HG03135 (cell line): Measurements from ENCODE around the gene SATB2.

Source experiments
- ATAC-seq: cut with Tn5 transposase; IDR thresholded peaks from one replicate; pipeline ENCODE4 v1.9.1; 2021; ENCODE audit warnings: mild to moderate bottlenecking, moderate library complexity; ENCODE audit not compliant: unreplicated experiment

SATB2 gene

DNA sequence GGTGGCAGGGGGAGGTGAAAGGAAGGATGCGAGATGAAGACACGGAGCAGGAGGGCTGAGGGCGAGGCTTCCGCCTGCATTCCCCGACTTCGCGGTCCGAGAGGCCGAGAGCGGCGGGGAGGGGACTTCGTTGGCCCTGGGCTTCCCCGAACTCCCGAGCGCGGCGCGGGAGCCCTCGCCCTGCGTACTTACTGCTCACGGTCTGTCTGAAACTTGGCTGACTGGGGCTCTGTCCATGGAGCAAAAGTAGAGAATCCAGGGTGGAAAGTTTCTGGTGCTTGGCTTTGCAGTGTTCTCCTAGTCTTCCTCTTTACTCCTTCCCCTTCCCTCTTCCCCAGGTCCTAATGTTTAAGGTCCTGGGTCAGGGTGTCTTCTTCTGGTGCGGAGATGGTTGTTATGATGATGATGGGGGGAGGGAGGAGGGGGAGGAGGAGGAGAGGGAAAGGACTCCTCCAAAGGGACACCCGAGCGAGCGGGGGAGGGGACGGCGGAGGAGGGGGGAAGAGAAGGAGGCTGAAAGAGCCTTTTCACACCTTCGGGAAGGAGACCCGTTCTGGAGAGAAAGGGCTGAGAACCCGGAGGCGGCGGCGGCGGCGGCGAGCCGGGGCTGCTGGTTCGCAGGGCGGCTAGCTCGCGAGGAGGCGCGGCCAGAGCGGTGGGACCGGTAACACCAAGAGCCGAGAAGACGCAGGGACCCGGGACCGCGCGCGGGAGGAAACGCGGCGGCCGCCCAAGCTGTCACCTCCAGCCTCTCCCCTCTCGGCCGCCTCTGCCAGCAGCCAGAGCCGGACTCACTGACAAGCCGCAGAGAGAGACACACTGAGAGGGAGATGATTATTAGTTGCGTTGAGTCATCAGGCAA, at the start of gene SATB2:
TSS of gene SATB2 (minus strand) at position 793 of the 862 bp plus-strand sequence. CDS start 1,902 bp downstream, outside the sequence.
- ATAC-seq: no peak

GRCh38 chr2:199505755-199506403, 48.1 kb upstream of the SATB2 start:
- ATAC-seq: no peak

DNA sequence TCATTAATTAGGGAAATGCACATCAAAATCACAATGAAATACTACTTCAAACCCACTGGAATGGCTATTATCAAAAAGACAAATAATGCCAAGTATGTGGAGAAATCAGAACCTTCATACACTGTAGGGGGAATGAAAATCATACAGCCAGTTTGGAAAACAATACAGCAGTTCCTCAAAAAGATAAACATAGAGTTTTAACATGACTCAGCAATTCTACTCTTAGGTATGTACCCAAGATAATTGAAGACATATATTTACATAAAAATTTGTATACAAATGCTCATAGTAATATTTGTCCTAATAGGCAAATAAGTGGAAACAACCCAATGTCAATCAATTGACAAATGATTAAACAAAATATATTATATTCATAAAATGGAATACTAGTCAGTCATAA, 45.4 kb upstream of the SATB2 start:
- no peak for ATAC-seq

DNA sequence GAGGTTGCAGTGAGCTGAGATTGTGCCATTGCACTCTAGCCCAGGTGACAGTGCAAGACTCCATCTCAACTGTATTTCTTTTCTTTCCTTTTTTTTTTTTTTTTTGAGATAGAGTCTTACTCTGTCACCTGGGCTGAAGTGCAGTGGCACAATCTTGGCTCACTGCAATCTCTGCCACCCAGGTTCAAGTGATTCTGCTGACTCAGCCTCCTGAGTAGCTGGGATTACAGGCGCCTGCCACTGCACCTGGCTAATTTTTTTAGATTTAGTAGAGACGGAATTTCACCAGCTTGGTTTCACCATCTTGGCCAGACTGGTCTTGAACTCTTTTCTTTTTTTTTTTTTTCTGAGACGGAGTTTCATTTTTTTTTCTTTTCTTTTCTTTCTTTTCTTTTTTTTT, 41.3 kb upstream of the SATB2 start:
- no peak for ATAC-seq

DNA sequence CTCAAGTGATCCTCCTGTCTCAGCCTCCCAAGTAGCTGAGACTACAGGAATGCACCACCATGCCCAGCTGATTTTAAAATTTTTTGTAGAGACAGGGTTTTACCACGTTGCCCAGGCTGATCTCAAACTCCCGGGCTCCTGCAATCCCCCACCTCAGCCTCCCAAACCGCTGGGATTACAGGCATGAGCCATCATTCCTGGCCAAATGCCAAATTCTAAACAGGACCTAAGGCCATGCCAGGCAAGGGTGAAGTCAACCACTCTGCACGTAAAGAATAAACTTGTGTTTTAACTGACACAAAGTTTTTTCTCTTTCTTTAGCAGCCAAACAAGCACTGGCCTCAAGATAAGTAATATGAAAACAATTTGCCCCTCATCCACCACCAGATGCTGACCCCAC, 37.4 kb upstream of the SATB2 start:
- no peak for ATAC-seq

GRCh38 chr2:199490049-199490448, 32.3 kb upstream of the SATB2 start:
- ATAC-seq: no peak

- ATAC-seq: no peak
Measured at GRCh38 chr2:199488772-199489400, 31.1 kb upstream of the SATB2 start.

DNA sequence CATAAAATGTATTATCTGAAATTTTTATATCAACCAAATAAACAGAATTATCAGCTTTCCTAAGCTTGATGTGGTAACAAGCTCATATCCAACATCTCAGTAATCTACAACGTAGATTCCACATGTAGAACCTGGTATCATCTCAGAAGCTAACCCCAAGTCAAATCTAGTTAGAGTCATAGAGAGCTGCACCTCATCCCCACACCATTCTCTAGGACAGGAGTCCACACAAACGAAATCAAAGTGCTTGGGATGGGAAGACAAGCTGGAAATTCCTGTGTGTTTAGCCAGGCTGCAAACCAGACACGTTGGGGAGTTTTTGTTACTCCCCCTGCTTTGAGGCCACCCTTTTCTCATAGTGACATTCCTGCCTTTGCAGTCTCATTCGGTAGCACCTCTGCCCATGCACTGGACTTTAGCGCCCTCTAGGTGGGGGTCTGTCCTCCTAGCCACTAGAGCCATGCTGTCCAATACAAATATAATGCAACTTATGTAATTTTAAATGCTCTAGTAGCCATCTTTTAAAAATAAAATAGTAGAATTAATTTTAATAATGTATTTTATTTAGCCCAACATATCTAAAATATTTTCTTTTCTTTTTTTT, 28.1 kb upstream of the SATB2 start:
- no peak for ATAC-seq

DNA sequence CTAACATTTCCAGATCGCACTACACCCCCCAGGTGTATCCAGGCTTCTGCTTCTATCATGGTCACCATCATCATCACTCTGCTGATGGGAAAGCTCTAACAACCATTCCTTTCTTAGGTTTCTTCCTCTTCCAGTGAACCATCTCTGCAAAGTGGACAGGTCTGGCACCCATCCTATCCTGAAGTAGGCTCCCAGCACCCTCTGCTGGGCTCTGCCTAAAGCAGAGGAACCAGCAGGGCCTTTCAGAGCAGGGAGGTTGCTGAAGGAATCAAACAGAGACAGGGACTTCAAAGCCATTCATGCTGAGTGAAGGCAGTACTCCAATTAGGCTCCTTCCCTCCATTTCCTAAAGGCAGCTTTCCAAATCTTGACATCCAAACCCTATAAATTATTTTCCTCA, 27.2 kb upstream of the SATB2 start:
- ATAC-seq: no peak

DNA sequence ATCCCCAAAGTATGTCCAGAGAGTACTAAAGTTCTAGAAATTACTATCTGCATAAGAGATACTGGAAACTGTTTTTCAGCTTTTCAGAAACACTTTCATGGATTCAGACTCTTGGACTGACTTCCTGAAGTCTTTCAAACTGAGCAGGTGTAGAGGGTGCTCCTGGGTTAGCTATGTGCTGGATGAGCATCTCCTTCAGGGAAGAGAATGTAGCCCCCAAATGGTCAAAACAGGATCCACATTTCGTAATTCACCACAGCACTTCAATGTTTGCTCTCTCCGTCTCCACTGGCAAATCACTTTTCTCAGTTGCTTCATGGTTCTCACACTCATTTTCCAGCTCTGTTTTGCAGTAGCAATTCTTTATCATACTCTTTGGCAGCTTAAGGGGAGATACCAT, 23.2 kb upstream of the SATB2 start:
- no peak for ATAC-seq

DNA sequence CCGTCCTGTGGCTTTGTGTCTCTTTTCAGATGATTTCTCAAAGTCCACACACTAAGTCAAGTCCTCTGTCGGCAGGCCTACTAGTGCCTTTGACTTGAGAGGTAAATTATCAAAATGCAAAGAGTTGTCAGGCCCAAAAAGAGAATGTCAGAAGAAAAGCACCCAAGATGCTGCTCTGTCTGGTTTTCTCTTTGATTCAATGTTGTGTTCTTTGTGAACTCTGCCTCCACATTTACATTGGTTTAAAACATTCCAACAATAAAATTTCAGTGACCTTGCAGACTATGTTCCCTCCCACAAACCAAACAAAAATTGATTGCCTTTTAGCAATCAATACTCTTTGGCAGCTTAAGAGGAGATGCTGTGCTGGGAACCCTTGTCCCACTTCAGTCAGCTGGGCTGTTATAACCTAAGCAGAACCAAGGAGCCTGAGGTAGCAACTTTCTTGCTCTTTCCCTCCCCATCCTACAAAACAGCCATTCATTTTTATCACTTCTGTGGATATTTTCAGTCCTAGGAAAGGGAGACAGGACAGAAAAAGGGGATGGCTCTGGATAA, 19.6 kb upstream of the SATB2 start:
- ATAC-seq: no peak

DNA sequence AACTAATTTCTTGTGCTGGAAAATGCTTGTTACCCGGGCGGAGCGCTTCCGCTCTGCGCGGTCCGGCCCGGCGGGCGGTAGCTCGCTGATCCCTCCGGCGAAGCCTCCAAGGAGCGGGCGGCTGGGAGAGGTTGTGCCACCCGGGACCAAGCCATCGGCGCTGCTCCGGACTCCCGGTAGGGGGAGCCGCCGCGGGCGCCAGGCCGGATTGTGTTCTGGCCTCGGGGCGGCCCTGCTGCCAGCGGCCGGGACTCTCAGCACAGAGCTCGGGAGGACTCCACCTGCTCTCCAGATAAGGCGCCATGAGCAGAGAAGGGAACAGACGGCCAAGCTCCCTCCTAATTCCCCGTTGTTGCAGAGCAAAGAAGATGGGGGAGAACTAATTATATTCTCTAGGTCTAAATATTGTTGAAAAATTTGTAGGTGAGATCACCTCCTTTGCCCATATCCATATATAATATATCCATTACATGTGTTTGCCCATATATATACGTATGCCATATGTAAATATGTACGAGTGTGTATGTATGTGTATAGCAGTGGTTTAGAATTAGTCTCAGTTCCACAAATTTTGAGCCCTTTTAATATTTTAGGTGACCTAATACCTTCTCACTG, 13.8 kb upstream of the SATB2 start:
- ATAC-seq: no peak

GRCh38 chr2:199470672-199471442, 13.1 kb upstream of the SATB2 start:
- no peak for ATAC-seq

DNA sequence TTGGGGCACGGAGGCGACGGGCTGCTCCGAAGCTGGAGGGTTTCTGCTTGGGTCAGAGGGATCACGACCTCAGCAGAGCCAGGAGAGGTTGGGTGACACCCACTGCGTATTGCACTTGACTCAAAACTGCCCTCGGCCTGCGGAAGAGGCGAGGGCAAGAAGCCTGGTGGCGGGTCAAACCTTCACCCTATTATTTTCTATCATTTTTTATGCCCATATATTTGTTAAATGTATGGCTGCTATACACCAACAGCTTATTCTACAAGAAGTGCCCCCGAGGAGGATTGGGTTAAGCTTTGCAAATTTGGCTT, 12.6 kb upstream of the SATB2 start:
- no peak for ATAC-seq

GRCh38 chr2:199469514-199470360, 12.0 kb upstream of the SATB2 start:
- ATAC-seq: no peak

DNA sequence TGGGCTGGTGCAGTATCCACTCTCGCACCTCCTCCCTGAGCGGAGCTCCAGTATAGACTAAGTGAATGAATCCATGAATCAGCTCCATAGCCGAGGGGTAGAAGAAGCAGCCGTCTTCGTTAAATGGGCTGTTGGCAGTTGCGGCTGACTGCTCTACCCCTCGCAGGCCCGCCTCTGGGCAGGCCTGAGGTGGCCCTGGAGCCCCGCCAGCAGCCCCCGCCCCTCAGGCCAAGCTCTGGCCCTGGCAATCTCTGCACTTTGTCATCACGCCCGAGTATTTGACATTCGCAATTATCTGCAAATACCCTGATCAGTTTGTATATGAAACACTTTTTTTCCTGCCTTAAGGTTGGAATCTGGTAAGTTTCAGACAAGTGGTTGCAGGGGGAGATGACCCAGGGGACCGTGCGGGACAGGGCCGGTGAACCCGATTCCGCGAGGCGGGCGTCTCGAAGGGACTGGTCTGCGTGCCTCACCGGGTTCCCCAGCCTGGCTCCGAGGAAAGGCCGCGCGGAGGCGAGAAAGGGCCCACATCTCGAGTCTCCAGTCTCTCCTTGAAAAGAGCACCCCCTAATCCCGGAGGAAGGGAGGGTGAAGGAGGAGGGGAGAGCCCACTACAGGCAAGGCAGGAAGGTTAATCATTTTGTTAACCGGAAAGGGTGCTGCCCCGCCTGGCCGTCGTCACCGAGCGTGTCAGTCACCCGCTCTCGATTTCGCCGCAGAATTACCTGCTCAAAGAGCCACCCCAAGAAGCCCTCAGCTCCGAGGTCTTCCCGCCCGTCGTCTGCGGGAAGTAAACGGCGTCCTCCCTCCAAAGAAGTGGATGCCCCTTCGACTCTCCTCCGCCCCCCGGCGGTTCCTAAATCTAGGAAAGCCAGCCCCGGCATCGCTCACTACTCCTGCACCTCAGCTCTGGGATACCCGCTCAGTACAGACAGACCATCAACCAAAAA, 11.1 kb upstream of the SATB2 start:
- no peak for ATAC-seq

GRCh38 chr2:199467066-199467822, 9.5 kb upstream of the SATB2 start:
- ATAC-seq: no peak
